IMR-90 (cell line): Measurements from ENCODE around the gene CUL4A.

Experiments used
- MAFK ChIP-seq: IDR thresholded peaks from 2 replicates; pipeline ENCODE4 v1.6.1; 2012; ENCODE audit warnings: low read depth, low read length, improper control_type of control experiment
- MAZ ChIP-seq: IDR thresholded peaks from 2 replicates; pipeline ENCODE4 v1.6.1; 2012; ENCODE audit warnings: low read depth, mild to moderate bottlenecking, low read length, improper control_type of control experiment, moderate library complexity, borderline replicate concordance
- POLR2A ChIP-seq: IDR thresholded peaks from 2 replicates; pipeline ENCODE4 v1.6.1; 2012; ENCODE audit warnings: mild to moderate bottlenecking, low read depth, low read length
- RAD21 ChIP-seq: IDR thresholded peaks from 2 replicates; pipeline ENCODE4 v1.6.1; 2012; ENCODE audit warnings: low read length, improper control_type of control experiment
- SMC3 ChIP-seq: fragments of 150-350 bp; IDR thresholded peaks from 2 replicates; pipeline ENCODE4 v1.6.1; 2016; ENCODE audit warnings: low read depth, mild to moderate bottlenecking, antibody characterized with exemption, low read length, moderate library complexity
- TF ChIP-seq, protein P1 (sequence below): conservative IDR thresholded peaks from 2 replicates; pipeline ENCODE4 v1.5.1; 2012; ENCODE audit warnings: mild to moderate bottlenecking, low read depth, low read length, improper control_type of control experiment
- TF ChIP-seq, protein P2 (sequence below): fragments of 150-350 bp; IDR thresholded peaks from 2 replicates; pipeline ENCODE4 v1.6.1; 2017; ENCODE audit warnings: mild to moderate bottlenecking, antibody characterized with exemption, low read length, low read depth

DNA sequence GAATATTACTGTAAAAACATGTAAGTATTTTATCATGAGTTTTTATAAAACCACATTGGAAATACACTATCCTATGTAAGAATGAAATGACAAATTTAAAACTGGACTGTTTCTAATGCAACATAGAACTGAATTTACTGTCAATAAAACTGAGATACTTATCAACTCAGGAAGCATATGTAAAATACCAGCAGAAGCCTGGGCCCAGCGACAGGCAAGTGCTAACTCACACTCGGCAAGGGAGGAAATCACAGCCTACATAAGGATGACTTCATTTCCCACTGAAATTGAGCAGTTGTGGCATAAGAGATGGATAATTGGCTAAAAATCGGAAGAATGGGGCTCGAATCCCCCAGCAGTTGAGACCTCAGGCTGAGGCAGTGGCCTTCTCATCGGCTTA, 38.9 kb upstream of the CUL4A start:
- no peak for TF ChIP-seq MAZ
- no peak for TF ChIP-seq POLR2A
- TF ChIP-seq, protein P1, sequence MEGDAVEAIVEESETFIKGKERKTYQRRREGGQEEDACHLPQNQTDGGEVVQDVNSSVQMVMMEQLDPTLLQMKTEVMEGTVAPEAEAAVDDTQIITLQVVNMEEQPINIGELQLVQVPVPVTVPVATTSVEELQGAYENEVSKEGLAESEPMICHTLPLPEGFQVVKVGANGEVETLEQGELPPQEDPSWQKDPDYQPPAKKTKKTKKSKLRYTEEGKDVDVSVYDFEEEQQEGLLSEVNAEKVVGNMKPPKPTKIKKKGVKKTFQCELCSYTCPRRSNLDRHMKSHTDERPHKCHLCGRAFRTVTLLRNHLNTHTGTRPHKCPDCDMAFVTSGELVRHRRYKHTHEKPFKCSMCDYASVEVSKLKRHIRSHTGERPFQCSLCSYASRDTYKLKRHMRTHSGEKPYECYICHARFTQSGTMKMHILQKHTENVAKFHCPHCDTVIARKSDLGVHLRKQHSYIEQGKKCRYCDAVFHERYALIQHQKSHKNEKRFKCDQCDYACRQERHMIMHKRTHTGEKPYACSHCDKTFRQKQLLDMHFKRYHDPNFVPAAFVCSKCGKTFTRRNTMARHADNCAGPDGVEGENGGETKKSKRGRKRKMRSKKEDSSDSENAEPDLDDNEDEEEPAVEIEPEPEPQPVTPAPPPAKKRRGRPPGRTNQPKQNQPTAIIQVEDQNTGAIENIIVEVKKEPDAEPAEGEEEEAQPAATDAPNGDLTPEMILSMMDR, result no peak
- TF ChIP-seq MAFK, result no peak
- TF ChIP-seq, protein P2, sequence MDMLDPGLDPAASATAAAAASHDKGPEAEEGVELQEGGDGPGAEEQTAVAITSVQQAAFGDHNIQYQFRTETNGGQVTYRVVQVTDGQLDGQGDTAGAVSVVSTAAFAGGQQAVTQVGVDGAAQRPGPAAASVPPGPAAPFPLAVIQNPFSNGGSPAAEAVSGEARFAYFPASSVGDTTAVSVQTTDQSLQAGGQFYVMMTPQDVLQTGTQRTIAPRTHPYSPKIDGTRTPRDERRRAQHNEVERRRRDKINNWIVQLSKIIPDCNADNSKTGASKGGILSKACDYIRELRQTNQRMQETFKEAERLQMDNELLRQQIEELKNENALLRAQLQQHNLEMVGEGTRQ, result no peak
- no peak for TF ChIP-seq SMC3
- no peak for TF ChIP-seq RAD21
